ENCODE data around the gene INHA.

DNA sequence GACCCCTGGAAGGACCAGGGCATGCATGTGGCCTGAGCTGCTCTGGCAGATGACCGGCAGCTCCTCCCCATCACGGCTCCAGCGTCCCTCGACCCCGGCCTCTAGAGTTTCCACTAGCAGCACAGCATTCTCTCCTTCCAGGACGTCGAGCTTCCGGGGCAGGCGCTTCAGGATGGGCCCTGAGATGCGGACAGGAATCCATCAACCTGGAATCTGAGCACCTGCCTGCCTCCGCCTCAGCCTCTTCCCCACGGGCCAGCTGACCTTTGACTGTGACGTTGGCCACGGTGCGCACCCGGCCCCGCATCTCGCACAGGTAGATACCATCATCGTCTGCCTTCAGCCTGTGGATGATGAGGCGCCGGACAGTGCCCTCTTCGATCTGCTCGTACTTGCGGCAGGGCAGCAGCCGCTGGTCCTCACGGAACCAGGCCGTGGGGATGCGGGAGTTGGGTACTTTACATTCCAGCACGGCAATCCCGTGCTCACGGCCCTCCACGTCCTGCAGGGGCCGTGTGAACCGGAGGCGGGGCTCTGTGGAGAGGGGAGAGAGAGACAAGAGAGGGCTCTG is 4.2 kb upstream of the INHA start:
- TF ChIP-seq EP300 (IDR thresholded peaks at IDR 0.05; ENCODE audit: borderline replicate concordance), result no peak
- TF ChIP-seq TAF1 (IDR thresholded peaks at IDR 0.05; ENCODE audit: low read depth), result no peak
- TF ChIP-seq CEBPB (IDR thresholded peaks at IDR 0.05), result no peak
- no peak for TF ChIP-seq RAD21 (IDR thresholded peaks at IDR 0.05; ENCODE audit: low read depth)
- no peak for TF ChIP-seq TCF12 (IDR thresholded peaks at IDR 0.05; ENCODE audit: low read depth)
- TF ChIP-seq, protein P1, sequence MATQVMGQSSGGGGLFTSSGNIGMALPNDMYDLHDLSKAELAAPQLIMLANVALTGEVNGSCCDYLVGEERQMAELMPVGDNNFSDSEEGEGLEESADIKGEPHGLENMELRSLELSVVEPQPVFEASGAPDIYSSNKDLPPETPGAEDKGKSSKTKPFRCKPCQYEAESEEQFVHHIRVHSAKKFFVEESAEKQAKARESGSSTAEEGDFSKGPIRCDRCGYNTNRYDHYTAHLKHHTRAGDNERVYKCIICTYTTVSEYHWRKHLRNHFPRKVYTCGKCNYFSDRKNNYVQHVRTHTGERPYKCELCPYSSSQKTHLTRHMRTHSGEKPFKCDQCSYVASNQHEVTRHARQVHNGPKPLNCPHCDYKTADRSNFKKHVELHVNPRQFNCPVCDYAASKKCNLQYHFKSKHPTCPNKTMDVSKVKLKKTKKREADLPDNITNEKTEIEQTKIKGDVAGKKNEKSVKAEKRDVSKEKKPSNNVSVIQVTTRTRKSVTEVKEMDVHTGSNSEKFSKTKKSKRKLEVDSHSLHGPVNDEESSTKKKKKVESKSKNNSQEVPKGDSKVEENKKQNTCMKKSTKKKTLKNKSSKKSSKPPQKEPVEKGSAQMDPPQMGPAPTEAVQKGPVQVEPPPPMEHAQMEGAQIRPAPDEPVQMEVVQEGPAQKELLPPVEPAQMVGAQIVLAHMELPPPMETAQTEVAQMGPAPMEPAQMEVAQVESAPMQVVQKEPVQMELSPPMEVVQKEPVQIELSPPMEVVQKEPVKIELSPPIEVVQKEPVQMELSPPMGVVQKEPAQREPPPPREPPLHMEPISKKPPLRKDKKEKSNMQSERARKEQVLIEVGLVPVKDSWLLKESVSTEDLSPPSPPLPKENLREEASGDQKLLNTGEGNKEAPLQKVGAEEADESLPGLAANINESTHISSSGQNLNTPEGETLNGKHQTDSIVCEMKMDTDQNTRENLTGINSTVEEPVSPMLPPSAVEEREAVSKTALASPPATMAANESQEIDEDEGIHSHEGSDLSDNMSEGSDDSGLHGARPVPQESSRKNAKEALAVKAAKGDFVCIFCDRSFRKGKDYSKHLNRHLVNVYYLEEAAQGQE (IDR thresholded peaks at IDR 0.05; ENCODE audit: low read depth), result no peak
- TF ChIP-seq ZBTB7A (IDR thresholded peaks at IDR 0.05; ENCODE audit: low read depth), result no peak
- TF ChIP-seq EGR1 (IDR thresholded peaks at IDR 0.05), result no peak
- no peak for TF ChIP-seq USF1 (IDR thresholded peaks at IDR 0.05)
- no peak for TF ChIP-seq MAX (IDR thresholded peaks at IDR 0.05)
- no peak for TF ChIP-seq YY1 (IDR thresholded peaks at IDR 0.05; ENCODE audit: low read depth)
- no peak for TF ChIP-seq NFIC (IDR thresholded peaks at IDR 0.05)
- no peak for TF ChIP-seq TEAD4 (IDR thresholded peaks at IDR 0.05)
- no peak for TF ChIP-seq FOXM1 (IDR thresholded peaks at IDR 0.05; ENCODE audit: borderline replicate concordance, low read depth)

Measured in Ishikawa (cell line).